GM13976 (cell line): ENCODE results near the gene BICD1.

Experiments used
- DNase-seq: peaks from one replicate; pipeline ENCODE4 v3.0.0; 2012; ENCODE audit warnings: low spot score
- CTCF ChIP-seq: IDR thresholded peaks from 2 replicates; pipeline ENCODE4 v1.5.1; 2012; ENCODE audit warnings: borderline replicate concordance, mild to moderate bottlenecking; ENCODE audit not compliant: insufficient read depth; ENCODE audit errors: extremely low read depth, missing control alignments, control extremely low read depth
- in situ Hi-C: fragments of 300-500 bp; cut with MboI; formaldehyde crosslinking; loops from one replicate; pipeline ENCODE4 v1.12.0; 2022; ENCODE audit warnings: low sequenced_read_pairs, mixed read lengths, inconsistent platforms; ENCODE audit not compliant: unreplicated experiment

BICD1 gene

GRCh38 chr12:32146074-32146873 is 39.6 kb downstream of the BICD1 start:
- TF ChIP-seq CTCF, result no peak
- in situ Hi-C loops, result no loop called here
- no peak for DNase-seq

GRCh38 chr12:32148372-32148771 is 41.7 kb downstream of the BICD1 start:
- in situ Hi-C loops, result no loop called here
- no peak for TF ChIP-seq CTCF
- no peak for DNase-seq

- TF ChIP-seq CTCF, result no peak
- in situ Hi-C loops, result no loop called here
- no peak for DNase-seq
These were observed 42.8 kb downstream of the BICD1 start for GRCh38 chr12:32149489-32149888.

GRCh38 chr12:32151086-32151485 is 44.4 kb downstream of the BICD1 start:
- no peak for DNase-seq
- in situ Hi-C loops, result no loop called here
- TF ChIP-seq CTCF, result no peak

GRCh38 chr12:32151552-32151951 is 44.9 kb downstream of the BICD1 start:
- TF ChIP-seq CTCF, result no peak
- DNase-seq, result no peak
- in situ Hi-C loops, result no loop called here

- no peak for DNase-seq
- in situ Hi-C loops, result no loop called here
- TF ChIP-seq CTCF, result no peak
These were observed 48.4 kb downstream of the BICD1 start for GRCh38 chr12:32155041-32155440.

GRCh38 chr12:32155961-32156529 is 49.4 kb downstream of the BICD1 start:
- no peak for DNase-seq
- in situ Hi-C loops, result no loop called here

More at GRCh38 chr12:32155961-32156529, 49.4 kb downstream of the BICD1 start:
- no peak for TF ChIP-seq CTCF
